IPS DF 19.7 (cell line): ENCODE measurements around the gene RET.

ENCODE experiments used
- DNase-seq: peaks from one replicate; pipeline ENCODE4 v3.0.0-alpha.2; 2013; ENCODE audit warnings: low read depth, low spot score

RET gene

DNA sequence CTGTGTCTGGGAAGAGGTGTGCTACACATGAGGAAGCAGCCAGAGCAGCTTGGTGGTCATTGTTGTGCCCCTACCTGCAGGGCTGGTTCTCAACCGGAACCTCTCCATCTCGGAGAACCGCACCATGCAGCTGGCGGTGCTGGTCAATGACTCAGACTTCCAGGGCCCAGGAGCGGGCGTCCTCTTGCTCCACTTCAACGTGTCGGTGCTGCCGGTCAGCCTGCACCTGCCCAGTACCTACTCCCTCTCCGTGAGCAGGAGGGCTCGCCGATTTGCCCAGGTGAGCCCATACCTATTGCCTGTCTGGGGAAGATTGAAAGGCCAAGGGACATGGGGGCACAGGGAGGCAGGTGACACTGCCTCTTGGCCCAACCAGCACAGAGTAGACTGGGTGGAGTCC lies 32.1 kb downstream of the RET start:
- DNase-seq: no peak

GRCh38 chr10:43109671-43110249 lies 32.9 kb downstream of the RET start:
- no peak for DNase-seq

DNA sequence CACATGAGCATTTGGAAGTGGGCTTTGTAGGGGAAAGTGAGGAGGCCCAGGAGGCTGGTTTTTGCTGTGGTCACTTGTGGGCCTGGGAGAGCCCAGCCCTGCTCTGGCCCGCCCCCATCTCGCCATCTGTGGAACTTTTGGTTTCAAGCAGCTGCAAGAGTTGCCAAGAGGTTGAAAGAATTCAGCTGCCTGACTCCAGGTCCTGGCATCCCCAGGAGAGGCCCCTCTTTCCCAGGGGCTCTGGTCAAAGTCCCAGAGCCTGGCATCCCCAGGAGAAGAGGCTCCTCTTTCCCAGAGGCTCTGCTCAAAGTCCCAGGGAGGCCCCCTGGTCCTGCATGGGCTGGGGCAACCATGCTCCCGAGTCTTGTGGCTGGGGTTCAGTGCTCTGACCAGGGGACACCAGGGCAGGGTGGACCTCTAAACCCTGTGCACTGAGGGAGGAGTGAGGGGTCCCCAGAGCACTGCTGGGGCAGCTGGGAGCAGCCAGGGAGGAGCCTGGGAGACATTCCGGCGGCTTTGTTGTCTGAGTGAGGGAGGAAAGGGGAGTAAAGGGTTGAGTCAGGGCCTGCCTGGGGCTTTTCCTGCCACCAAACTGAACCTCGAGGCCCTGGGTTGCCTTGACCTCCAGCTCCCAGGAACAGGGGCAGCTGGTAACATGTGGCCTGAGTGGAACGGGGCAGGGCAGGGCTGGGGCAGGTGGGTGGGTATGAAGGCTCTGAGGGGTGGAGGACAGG lies 33.6 kb downstream of the RET start:
- DNase-seq: no peak

- no peak for DNase-seq
Observed at GRCh38 chr10:43111101-43111500, 34.2 kb downstream of the RET start.

GRCh38 chr10:43111921-43112607 lies 35.2 kb downstream of the RET start:
- DNase-seq: no peak

DNA sequence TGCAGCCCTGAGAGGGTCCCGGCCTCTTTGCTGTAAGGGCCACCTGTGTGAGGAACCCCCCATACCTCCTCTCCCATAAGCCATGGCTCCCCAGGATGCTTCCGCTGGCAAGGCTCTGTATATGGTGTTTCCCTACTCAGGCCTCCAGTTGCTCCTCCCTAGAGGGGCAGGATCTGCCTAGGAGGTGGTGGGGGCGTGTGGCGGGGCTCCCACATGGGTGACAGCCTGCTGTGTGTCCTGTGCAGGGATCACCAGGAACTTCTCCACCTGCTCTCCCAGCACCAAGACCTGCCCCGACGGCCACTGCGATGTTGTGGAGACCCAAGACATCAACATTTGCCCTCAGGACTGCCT lies 35.7 kb downstream of the RET start:
- DNase-seq: no peak

DNA sequence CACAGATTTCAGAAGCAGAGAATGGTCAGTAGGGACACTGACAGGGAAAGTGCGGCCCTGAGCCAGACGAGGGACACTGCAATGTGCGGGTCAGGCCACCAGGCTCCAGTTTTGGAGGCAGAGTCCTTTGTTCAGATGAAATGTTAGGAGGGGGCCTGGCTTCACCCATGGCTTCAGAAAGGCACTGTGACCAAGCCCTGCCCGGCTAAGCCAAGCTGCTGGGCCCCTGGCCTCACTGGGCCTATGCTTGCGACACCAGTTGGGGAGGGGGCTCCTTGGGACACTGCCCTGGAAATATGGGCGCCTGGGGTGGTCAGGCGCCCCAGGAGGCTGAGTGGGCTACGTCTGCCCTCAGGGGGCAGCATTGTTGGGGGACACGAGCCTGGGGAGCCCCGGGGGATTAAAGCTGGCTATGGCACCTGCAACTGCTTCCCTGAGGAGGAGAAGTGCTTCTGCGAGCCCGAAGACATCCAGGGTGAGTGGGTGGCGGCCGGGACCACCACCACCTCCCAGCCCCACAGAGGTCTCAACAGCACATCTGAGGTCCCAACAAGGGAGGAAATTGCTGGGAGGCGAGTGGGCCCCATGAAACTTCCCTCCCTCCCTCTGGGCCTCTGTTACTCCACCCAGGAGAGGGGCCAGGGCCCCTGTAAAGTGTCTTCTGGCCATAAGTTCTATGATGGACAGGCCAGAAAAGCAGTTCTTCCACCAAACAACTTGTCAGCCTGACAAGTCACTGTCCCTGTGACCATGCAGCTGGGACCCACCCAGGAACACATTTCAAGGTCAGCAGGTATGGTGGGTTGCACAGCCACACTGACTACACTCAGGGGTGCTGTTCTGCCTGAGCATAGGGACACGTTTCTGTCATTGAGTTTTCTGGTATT lies 36.6 kb downstream of the RET start:
- DNase-seq: no peak

DNA sequence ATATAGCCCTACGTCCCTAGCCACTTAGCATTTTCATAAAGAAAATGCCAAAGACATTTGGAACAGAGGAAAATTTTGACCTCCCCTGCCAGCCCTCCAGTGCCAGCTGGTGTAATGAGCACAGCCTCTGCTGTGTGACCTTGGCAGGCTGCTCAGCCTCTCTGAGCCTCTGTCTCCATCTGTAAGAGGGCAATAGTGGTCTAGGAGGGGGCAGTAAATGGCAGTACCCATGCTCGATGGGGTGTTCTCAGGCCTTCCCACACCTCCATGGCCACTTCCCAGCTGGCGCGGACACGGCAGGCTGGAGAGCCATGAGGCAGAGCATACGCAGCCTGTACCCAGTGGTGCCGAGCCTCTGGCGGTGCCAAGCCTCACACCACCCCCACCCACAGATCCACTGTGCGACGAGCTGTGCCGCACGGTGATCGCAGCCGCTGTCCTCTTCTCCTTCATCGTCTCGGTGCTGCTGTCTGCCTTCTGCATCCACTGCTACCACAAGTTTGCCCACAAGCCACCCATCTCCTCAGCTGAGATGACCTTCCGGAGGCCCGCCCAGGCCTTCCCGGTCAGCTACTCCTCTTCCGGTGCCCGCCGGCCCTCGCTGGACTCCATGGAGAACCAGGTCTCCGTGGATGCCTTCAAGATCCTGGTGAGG lies 37.3 kb downstream of the RET start:
- no peak for DNase-seq

GRCh38 chr10:43114743-43115611 lies 38.1 kb downstream of the RET start:
- no peak for DNase-seq

DNA sequence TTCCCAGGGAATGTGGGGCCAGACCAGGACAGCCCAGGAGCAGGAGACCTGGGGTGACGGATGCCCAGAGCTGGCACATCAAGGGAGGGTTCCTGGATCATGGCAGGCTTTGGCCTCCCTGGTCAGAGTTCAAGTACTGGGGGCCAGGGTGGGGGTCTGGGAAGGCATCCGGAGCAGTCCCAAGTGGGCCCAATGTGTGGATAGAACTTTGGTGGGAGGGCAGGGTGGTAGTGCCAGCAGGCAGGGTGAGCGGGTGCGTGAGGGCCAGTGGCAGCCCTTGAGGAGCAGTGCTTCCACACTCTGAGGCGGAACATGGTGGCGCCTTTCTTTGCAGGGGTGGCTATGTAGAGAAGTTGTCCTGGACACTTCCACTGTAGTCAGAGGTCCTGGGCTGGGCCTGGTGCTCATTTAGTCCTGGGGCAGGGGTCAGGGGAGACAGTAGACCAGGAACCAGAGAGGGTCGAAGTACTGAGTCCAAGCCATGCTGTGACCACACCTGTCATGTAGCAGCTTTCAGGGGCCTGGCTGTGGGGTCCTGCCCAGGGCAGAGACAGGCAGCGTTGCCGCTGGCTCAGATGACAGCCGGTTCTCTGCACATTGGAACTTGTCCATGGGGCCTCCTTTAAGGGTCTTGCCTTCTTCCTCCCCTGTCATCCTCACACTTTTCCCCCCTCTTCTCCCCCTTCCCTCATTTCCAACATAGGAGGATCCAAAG lies 39.2 kb downstream of the RET start:
- no peak for DNase-seq

GRCh38 chr10:43116596-43116995 lies 39.7 kb downstream of the RET start:
- DNase-seq: no peak

- no peak for DNase-seq
Observed at GRCh38 chr10:43117031-43117776, 40.3 kb downstream of the RET start.

DNA sequence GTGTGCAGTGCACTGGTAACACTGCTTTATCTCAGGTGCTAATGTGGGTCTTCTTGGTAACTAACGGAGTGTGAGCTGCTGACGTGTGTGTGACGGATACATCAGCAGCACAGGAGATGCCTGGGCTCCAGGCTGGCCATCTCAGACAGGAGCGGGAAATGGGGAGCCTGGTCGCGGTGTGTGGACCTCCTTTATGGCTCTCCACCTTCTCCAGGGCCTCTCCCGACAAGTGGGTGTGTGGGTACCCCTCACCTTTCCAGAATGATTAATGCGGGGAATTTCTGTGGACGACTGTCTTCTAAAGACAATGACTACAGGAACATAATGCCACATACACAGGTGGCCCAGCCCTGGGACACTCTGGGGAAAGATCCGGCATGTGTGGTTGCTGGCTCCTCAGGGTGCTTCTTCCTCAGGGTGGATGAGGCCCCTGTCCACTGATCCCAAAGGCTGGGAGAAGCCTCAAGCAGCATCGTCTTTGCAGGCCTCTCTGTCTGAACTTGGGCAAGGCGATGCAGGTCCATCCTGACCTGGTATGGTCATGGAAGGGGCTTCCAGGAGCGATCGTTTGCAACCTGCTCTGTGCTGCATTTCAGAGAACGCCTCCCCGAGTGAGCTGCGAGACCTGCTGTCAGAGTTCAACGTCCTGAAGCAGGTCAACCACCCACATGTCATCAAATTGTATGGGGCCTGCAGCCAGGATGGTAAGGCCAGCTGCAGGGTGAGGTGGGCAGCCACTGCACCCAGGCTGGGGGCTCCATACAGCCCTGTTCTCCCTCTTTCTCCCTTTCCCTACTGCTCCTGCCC lies 41.1 kb downstream of the RET start:
- DNase-seq: no peak

DNA sequence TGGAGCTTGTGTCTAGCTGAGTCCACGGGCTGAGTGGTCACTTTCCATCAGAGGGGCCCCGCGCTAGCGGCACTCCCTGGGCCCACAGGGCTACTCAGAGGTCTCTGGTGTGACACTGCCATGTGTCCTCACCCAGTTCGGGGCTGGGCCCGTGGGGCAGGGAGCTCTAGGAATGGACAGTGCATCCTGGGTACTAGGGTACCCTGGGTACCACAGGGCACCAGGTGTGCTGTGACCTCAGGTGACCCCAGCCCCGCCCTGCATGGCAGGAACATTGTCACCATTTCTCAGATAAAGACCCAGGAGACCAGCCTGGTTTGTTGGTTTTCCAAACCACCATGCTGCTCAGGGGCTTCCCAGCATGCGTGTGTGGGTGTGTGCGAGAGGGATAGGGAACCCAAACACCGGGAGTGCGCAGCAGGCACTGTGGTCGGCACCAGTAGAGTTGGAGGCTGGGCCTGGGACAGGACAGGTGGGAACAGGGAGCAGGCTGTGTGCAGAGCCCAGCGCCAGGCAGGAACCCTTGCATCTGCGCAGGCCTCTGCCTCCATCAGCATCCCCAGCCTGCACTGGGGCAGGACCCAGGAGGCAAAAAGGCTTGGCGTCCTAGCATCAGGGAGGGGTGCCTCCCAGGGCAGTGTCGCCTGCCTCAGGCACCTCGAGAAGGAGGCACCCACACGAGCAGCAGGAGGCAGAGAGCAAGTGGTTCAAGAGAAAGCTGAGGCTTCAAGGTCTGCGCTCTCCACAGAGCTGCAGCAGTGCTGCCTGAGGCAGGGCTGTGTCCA lies 42.0 kb downstream of the RET start:
- no peak for DNase-seq

GRCh38 chr10:43119416-43120115 lies 42.7 kb downstream of the RET start:
- DNase-seq: no peak

GRCh38 chr10:43120116-43120928 lies 43.5 kb downstream of the RET start:
- DNase-seq: no peak
